T-helper 17 cell (primary cell): ENCODE results near the gene TMEM243. TPM values are rescaled to one million over a fixed set of nuclear protein-coding genes. Genes with fewer than 3 reads are reported as not detected.

ENCODE experiments used
- ATAC-seq: fragments of 150-1000 bp; cut with Tn5 transposase; 2 replicates; pipeline ENCODE4 v1.10.0; 2021; ENCODE audit warnings: mild to moderate bottlenecking, moderate library complexity
- DNase-seq, 3 donors: peaks; one replicate each; pipeline versions ENCODE4 v3.0.0 to v3.0.0-alpha.2; 2020 to 2021
- H3K9me3 ChIP-seq: one replicate; pipeline ENCODE4 v1.7.0; 2013; ENCODE audit warnings: low read length, mild to moderate bottlenecking; ENCODE audit not compliant: control insufficient read depth, poor library complexity, severe bottlenecking
- H3K27ac Mint-ChIP-seq: one replicate; pipeline ENCODE4 v1.8.0; 2022; ENCODE audit warnings: mild to moderate bottlenecking, moderate library complexity, mixed read lengths
- H3K27me3 Mint-ChIP-seq: one replicate; pipeline ENCODE4 v1.8.0; 2022; ENCODE audit warnings: mixed read lengths
- H3K36me3 Mint-ChIP-seq: one replicate; pipeline ENCODE4 v1.8.0; 2022; ENCODE audit warnings: low read depth, mixed read lengths
- H3K4me1 Mint-ChIP-seq: one replicate; pipeline ENCODE4 v1.8.0; 2022; ENCODE audit warnings: mild to moderate bottlenecking, mixed read lengths
- H3K4me3 Mint-ChIP-seq: one replicate; pipeline ENCODE4 v1.8.0; 2022; ENCODE audit warnings: mild to moderate bottlenecking, moderate library complexity, mixed read lengths
- total RNA-seq, 4 donors: library from RNA in 2 of 4; stranded (reverse) in 2 of 4; gene quantifications; one replicate each; pipeline ENCODE4 v1.2.3 and lab custom pipeline; 2022 to 2026

Gene TMEM243
- total RNA-seq, 2 donors from 2014 or later: 96.5 to 123 TPM

GRCh38 chr7:87148332-87148955 lies 71.1 kb downstream of the TMEM243 start:
- Mint-ChIP-seq H3K36me3 (peaks cover 6% of the 10 kb centered on the region), H3K27ac (no peak overlapping the region), H3K4me1 (peaks cover 21% of the 10 kb centered on the region), H3K4me3 (no peak overlapping the region), H3K27me3 (no peaks in the 10 kb centered on the region)
- no peak for DNase-seq
- no peaks in the 10 kb centered on the region for H3K9me3 ChIP-seq
- no peak for ATAC-seq

GRCh38 chr7:87147500-87147899 lies 72.0 kb downstream of the TMEM243 start:
- peaks cover 15% of the 10 kb centered on the region for H3K4me1 Mint-ChIP-seq
- H3K36me3 Mint-ChIP-seq: peaks cover 3% of the 10 kb centered on the region
- H3K4me3 Mint-ChIP-seq: no peak overlapping the region
- no peaks in the 10 kb centered on the region for H3K27me3 Mint-ChIP-seq
- ATAC-seq: no peak
- no peak overlapping the region for H3K27ac Mint-ChIP-seq
- DNase-seq: no peak
- no peaks in the 10 kb centered on the region for H3K9me3 ChIP-seq

DNA sequence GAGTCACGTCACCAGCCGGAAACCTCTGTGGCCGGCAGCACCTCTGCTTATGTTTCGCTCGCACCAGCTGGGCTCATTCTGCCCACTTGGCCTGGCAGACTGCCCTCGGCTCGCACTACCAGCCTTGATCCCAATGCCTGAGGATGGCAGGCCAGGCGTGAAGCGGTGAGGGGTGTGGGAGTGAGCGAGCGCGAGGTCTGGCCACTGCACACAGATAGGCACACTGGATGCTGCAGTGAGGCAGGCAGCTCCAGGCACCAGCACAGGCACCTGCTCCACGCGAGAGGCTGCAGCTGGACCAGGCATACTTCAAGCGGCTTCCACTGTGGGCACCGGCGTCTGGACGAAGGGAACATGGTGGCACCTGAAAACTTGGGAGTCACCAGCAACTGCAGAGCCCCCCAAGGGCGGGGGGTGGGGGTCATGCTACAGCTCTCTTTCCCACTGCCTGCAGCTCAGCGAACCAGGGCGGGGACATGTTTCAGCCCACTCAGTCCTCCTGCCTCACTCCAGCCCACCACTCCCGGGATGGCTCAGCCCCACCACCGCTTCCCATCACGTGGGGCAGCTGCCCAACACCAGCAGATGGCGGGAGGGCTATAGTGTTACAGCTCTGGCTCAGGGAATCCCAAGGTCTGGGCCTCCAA lies 72.7 kb downstream of the TMEM243 start:
- H3K27ac Mint-ChIP-seq: no peak overlapping the region

More for the DNA sequence above, 72.7 kb downstream of the TMEM243 start:
- Mint-ChIP-seq H3K4me1 (peaks cover 14% of the 10 kb centered on the region), H3K36me3 (no peaks in the 10 kb centered on the region), H3K27me3 (no peaks in the 10 kb centered on the region), H3K4me3 (no peak overlapping the region)
- no peak for DNase-seq
- ATAC-seq: no peak
- H3K9me3 ChIP-seq: no peaks in the 10 kb centered on the region

Other genes starting within 250 kb of the TMEM243 start
- gene ELAPOR2, start 160.1 kb downstream of the TMEM243 start, total RNA-seq: 10 to 100 TPM; 10.4 to 14.3 TPM
- gene DMTF1, start 67.3 kb downstream of the TMEM243 start, total RNA-seq: 100 to 1,000 TPM; 125 to 131 TPM
- 10 to 100 TPM in 1 of 2 donors, 1 to 10 TPM in 1; 9.3 to 14.8 TPM for gene CROT, start 125.9 kb upstream of the TMEM243 start, total RNA-seq